Breast epithelium (tissue), 4 donors: Measurements from ENCODE around the gene GPR173. TPM values are rescaled to one million over a fixed set of nuclear protein-coding genes. Genes with fewer than 3 reads are reported as not detected.

Source experiments
- DNase-seq, 2 donors: peaks; one replicate each; pipeline ENCODE4 v3.0.0-alpha.2; 2019; ENCODE audit warnings: low spot score in 2 of 2
- H3K27ac ChIP-seq, 2 donors: fragments of 200-600 bp; sonication (generic) in 1 of 2; one replicate each; pipeline ENCODE4 v1.5.1; 2016 to 2019; ENCODE audit warnings: mild to moderate bottlenecking in 1 of 2
- H3K27me3 ChIP-seq, 2 donors: fragments of 200-600 bp; sonication (generic) in 1 of 2; one replicate each; pipeline versions ENCODE4 v1.5.1 to v1.6.0; 2017 to 2019; ENCODE audit warnings: control low read depth in 1 of 2, mild to moderate bottlenecking in 1 of 2
- H3K36me3 ChIP-seq: fragments of 200-600 bp; one replicate; pipeline ENCODE4 v1.5.1; 2019
- H3K4me1 ChIP-seq, 2 donors: fragments of 200-600 bp; sonication (generic); one replicate each; pipeline ENCODE4 v1.5.1; 2016 to 2019; ENCODE audit warnings: control low read depth in 1 of 2
- H3K4me3 ChIP-seq, 3 donors: fragments of 200-600 bp; sonication (generic); 1 replicate in 2 of 3; 2 replicates in 1 of 3; pipeline ENCODE4 v1.5.1; 2016 to 2019; ENCODE audit warnings: mild to moderate bottlenecking in 3 of 3, moderate library complexity in 2 of 3
- H3K9me3 ChIP-seq, 2 donors: fragments of 200-600 bp; sonication (generic) in 1 of 2; one replicate each; pipeline ENCODE4 v1.5.1; 2016 to 2019; ENCODE audit warnings: control low read depth in 1 of 2
- POLR2A ChIP-seq: fragments of 450-650 bp; IDR thresholded peaks from one replicate; pipeline ENCODE4 v1.6.1; 2016; ENCODE audit warnings: antibody characterized with exemption, mild to moderate bottlenecking, moderate library complexity
- POLR2AphosphoS5 ChIP-seq, 3 donors: sonication (generic); formaldehyde crosslinking; IDR thresholded peaks; one replicate each; pipeline ENCODE4 v1.6.1; 2017; ENCODE audit warnings: antibody characterized with exemption in 3 of 3
- intact Hi-C: fragments of 100-400 bp; cut with DNase I; formaldehyde crosslinking; loops from one replicate; pipeline ENCODE4 v1.15.1; 2023; ENCODE audit warnings: low total_unique reads
- total RNA-seq, 3 donors: library from RNA; depleted of rRNA; stranded (reverse); fragments of >200 nt; gene quantifications; one replicate each; pipeline ENCODE4 v1.1.0, GENCODE V29; 2016
- TF ChIP-seq, protein P1 (sequence below), 3 donors: fragments of 450-650 bp; IDR thresholded peaks; one replicate each; pipeline ENCODE4 v1.5.1; 2016 to 2017; ENCODE audit warnings: antibody characterized with exemption in 3 of 3, mild to moderate bottlenecking in 3 of 3, moderate library complexity in 3 of 3

The GPR173 gene
- total RNA-seq, 3 donors from 2014 or later: 0.96 to 2.3 (median 1.6) TPM

DNA sequence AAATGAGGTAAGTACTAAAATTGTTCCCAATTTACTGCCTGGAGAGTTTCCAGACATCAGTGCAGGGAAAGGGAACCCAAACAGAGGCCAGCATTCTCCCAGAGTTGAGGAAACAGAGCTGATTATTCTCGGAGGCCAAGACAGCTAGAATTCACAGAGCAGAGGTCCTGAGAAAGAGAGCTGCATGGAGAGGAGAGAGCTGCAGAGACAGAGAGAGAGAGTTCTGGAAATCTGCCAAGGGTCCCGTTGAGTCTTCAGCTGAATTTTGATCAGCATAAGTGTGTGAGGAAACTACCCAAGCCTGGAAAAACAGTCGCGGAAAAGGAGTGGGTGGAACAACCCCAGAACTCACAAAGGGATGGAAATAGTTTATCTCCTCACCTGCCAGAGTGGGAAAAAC is 43.8 kb upstream of the GPR173 start:
- intact Hi-C loops: no loop called here
- H3K36me3 ChIP-seq: no peaks in the 10 kb centered on the region
- DNase-seq: no peak

DNA sequence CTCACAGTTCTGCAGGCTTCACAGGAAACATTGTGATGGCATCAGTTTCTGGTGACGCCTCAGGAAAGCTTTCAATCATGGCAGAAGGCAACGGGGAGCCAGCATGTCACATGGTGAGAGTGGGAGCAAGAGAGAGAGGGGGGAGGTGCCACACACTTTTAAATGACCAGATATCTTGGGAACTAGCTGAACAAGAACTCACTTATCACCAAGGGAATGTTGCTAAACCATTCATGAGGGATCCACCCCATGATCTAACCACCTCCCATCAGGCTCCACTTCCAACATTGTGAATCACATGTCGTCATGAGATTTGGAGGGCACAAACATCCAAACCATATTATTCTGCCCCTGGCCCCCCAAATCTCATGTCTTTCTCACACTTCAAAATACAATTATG is 43.3 kb upstream of the GPR173 start:
- peaks cover 0 to 80% of the 10 kb centered on the region in 2 donors for H3K27me3 ChIP-seq

More for the DNA sequence above, 43.8 kb upstream of the GPR173 start:
- H3K27ac ChIP-seq: no peak overlapping the region
- peaks cover 0 to 12% of the 10 kb centered on the region in 2 donors for H3K9me3 ChIP-seq
- peaks cover 0 to 85% of the 10 kb centered on the region in 2 donors for H3K27me3 ChIP-seq
- TF ChIP-seq POLR2AphosphoS5 (IDR thresholded peaks at IDR 0.05) (no peak), POLR2A (no peak)
- TF ChIP-seq, protein P1, sequence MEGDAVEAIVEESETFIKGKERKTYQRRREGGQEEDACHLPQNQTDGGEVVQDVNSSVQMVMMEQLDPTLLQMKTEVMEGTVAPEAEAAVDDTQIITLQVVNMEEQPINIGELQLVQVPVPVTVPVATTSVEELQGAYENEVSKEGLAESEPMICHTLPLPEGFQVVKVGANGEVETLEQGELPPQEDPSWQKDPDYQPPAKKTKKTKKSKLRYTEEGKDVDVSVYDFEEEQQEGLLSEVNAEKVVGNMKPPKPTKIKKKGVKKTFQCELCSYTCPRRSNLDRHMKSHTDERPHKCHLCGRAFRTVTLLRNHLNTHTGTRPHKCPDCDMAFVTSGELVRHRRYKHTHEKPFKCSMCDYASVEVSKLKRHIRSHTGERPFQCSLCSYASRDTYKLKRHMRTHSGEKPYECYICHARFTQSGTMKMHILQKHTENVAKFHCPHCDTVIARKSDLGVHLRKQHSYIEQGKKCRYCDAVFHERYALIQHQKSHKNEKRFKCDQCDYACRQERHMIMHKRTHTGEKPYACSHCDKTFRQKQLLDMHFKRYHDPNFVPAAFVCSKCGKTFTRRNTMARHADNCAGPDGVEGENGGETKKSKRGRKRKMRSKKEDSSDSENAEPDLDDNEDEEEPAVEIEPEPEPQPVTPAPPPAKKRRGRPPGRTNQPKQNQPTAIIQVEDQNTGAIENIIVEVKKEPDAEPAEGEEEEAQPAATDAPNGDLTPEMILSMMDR (IDR thresholded peaks at IDR 0.05): no peak
- no peak overlapping the region for H3K4me3 ChIP-seq
- no peaks in the 10 kb centered on the region for H3K4me1 ChIP-seq

DNA sequence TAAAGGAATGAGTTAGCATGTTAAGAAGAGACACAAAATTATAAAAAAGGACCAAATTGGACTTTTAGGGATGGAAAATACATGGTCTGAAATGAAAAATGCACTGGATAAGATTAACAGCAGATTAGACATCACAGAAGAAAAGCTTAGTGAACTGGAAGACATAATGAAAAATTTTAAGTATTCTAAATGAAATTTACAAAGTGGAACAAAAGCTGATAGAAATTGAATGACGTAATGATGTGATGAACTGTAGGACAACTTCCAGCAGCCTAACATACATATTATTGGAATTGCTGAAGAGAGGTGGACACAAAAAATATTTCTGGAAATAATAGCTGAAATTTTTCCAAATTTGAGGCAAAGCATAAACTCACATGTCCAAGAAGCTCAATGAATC is 39.6 kb upstream of the GPR173 start:
- no peak overlapping the region for H3K27ac ChIP-seq
- no peak for DNase-seq
- TF ChIP-seq, protein P1 (IDR thresholded peaks at IDR 0.05): no peak
- no peak for TF ChIP-seq POLR2A
- H3K4me1 ChIP-seq: no peaks in the 10 kb centered on the region
- H3K4me3 ChIP-seq: no peak overlapping the region
- peaks cover 3 to 29% of the 10 kb centered on the region in 2 donors for H3K9me3 ChIP-seq
- H3K27me3 ChIP-seq: peaks cover 0 to 51% of the 10 kb centered on the region in 2 donors
- intact Hi-C loops: no loop called here
- no peaks in the 10 kb centered on the region for H3K36me3 ChIP-seq

More for the DNA sequence above, 43.3 kb upstream of the GPR173 start:
- TF ChIP-seq POLR2A (no peak), POLR2AphosphoS5 (IDR thresholded peaks at IDR 0.05) (no peak)
- H3K27ac ChIP-seq: no peak overlapping the region
- intact Hi-C loops: no loop called here
- peaks cover 0 to 12% of the 10 kb centered on the region in 2 donors for H3K9me3 ChIP-seq
- H3K4me1 ChIP-seq: no peaks in the 10 kb centered on the region
- DNase-seq: no peak
- H3K36me3 ChIP-seq: no peaks in the 10 kb centered on the region
- H3K4me3 ChIP-seq: no peak overlapping the region

DNA sequence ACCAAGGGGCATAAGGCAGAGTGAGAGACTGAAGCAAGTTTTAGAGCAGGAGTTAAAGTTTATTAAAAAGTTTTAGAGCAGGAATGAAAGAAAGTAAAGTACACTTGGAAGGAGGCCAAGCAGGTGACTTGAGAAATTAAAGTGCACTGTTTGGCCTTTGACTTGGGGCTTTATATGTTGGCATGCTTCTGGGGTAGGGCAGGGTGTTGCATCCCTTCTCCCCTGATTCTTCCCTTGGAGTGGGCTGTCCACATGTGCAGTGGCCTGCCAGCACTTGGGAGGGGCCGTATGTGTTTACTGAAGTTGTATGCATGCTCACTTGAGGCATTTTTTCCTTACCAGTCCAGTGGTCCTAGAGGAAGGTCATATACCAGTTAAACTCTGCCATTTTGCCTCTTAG is 35.3 kb upstream of the GPR173 start:
- DNase-seq: no peak
- Histone ChIP-seq H3K27me3 (peaks cover 0 to 37% of the 10 kb centered on the region in 2 donors), H3K4me3 (no peak overlapping the region), H3K27ac (no peak overlapping the region), H3K36me3 (no peaks in the 10 kb centered on the region), H3K4me1 (no peaks in the 10 kb centered on the region), H3K9me3 (peaks cover 3 to 32% of the 10 kb centered on the region in 2 donors)
- TF ChIP-seq POLR2A (no peak), POLR2AphosphoS5 (IDR thresholded peaks at IDR 0.05) (no peak)
- TF ChIP-seq, protein P1 (IDR thresholded peaks at IDR 0.05): no peak
- intact Hi-C loops: no loop called here

DNA sequence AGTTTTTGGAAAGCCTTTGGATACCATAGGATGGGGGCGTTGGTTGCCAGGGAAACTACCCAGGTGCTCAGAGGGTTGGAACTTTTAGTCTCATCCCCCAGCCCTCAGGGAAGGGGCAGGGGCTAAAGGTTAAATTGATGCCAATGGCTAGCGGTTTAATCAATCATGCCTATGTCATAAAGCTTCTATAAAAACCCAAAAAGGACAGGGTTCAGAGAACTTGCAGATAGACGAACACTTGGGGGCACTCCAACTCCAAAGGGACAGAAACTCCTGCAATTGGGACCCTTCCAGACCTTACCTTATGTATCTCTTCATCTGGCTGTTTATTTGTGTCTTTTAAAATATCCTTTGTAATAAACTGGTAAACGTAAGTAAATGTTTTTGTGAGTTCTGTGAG is 30.0 kb upstream of the GPR173 start:
- no peak overlapping the region for H3K4me3 ChIP-seq
- no peak for DNase-seq
- no peak overlapping the region for H3K27ac ChIP-seq
- H3K4me1 ChIP-seq: no peaks in the 10 kb centered on the region
- H3K27me3 ChIP-seq: peaks cover 0 to 61% of the 10 kb centered on the region in 2 donors
- H3K9me3 ChIP-seq: peaks cover 0 to 6% of the 10 kb centered on the region in 2 donors
- H3K36me3 ChIP-seq: no peaks in the 10 kb centered on the region
- intact Hi-C loops: no loop called here
- TF ChIP-seq POLR2AphosphoS5 (IDR thresholded peaks at IDR 0.05) (no peak), POLR2A (no peak)
- TF ChIP-seq, protein P1 (IDR thresholded peaks at IDR 0.05): no peak

DNA sequence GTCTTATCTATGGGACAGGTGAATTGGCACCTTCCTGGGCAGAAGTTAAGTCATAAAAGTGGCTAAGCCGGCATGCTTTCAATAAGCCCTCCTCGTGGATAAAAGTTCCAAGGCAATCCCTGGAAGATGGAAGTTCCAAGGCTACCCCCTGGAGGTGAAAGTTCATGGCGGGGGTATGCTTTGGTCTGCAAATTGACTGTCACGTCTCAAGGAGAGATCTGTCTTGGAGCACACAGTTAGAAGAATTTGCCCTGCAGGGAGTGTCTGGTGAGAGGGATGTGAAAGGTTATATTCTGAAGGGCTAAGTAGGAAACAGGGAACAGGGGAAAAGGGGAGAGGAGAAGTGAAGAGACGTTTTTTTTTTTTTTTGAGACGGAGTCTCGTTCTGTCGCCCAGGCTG is 26.2 kb upstream of the GPR173 start:
- Histone ChIP-seq H3K27ac (no peak overlapping the region), H3K36me3 (no peaks in the 10 kb centered on the region), H3K4me1 (no peaks in the 10 kb centered on the region), H3K4me3 (no peak overlapping the region), H3K9me3 (no peaks in the 10 kb centered on the region), H3K27me3 (peaks cover 0 to 36% of the 10 kb centered on the region in 2 donors)
- intact Hi-C loops: no loop called here
- DNase-seq: no peak
- TF ChIP-seq, protein P1 (IDR thresholded peaks at IDR 0.05): no peak
- no peak for TF ChIP-seq POLR2A
- TF ChIP-seq POLR2AphosphoS5 (IDR thresholded peaks at IDR 0.05): no peak
